Neural progenitor cell (in vitro differentiated cells): ENCODE measurements around the gene R3HCC1L. TPM values are rescaled to one million over a fixed set of nuclear protein-coding genes. Genes with fewer than 3 reads are reported as not detected.

Source experiments
- DNase-seq: peaks from one replicate; pipeline ENCODE4 v3.0.0-alpha.2; 2016; ENCODE audit warnings: low spot score
- H2AFZ ChIP-seq: fragments of 200-600 bp; sonication (generic); replicated peaks from 2 replicates; pipeline ENCODE4 v1.6.1; 2016; ENCODE audit warnings: antibody characterized with exemption
- H3F3A ChIP-seq: fragments of 200-600 bp; sonication (generic); 2 replicates; pipeline ENCODE4 v1.6.1; 2016; ENCODE audit warnings: antibody characterized with exemption, low read depth
- H3K27ac ChIP-seq: fragments of 200-600 bp; sonication (generic); 2 replicates; pipeline ENCODE4 v1.5.1; 2016; ENCODE audit warnings: mild to moderate bottlenecking
- H3K27me3 ChIP-seq: fragments of 200-600 bp; sonication (generic); 2 replicates; pipeline ENCODE4 v1.6.1; 2016; ENCODE audit warnings: mild to moderate bottlenecking, moderate library complexity
- H3K36me3 ChIP-seq: fragments of 200-600 bp; sonication (generic); 2 replicates; pipeline ENCODE4 v1.5.1; 2016
- H3K4me1 ChIP-seq: fragments of 200-600 bp; sonication (generic); 2 replicates; pipeline ENCODE4 v1.6.1; 2016; ENCODE audit warnings: mixed run types
- H3K4me2 ChIP-seq: fragments of 200-600 bp; sonication (generic); 2 replicates; pipeline ENCODE4 v1.6.1; 2016
- H3K4me3 ChIP-seq: fragments of 200-600 bp; sonication (generic); 2 replicates; pipeline ENCODE4 v1.5.1; 2016
- H3K79me2 ChIP-seq: fragments of 200-600 bp; sonication (generic); 2 replicates; pipeline ENCODE4 v1.6.1; 2016; ENCODE audit warnings: low read depth
- H3K9ac ChIP-seq: fragments of 200-600 bp; sonication (generic); 2 replicates; pipeline ENCODE4 v1.6.1; 2016
- H3K9me3 ChIP-seq: fragments of 200-600 bp; sonication (generic); 2 replicates; pipeline ENCODE4 v1.5.1; 2016; ENCODE audit warnings: low read depth
- H4K20me1 ChIP-seq: fragments of 200-600 bp; sonication (generic); 2 replicates; pipeline ENCODE4 v1.6.1; 2016; ENCODE audit warnings: low read depth
- H3K27ac Mint-ChIP-seq: 3 replicates; pipeline ENCODE4 v1.8.0; 2021; ENCODE audit warnings: mixed read lengths
- H3K27me3 Mint-ChIP-seq: 2 replicates; pipeline ENCODE4 v1.8.0; 2022; ENCODE audit warnings: low read depth, mild to moderate bottlenecking, inconsistent platforms, moderate library complexity, mixed read lengths; ENCODE audit not compliant: insufficient read depth
- H3K36me3 Mint-ChIP-seq: 3 replicates; pipeline ENCODE4 v1.8.0; 2021; ENCODE audit warnings: mixed read lengths
- H3K4me1 Mint-ChIP-seq: 3 replicates; pipeline ENCODE4 v1.8.0; 2021; ENCODE audit warnings: mixed read lengths
- H3K4me3 Mint-ChIP-seq: 3 replicates; pipeline ENCODE4 v1.8.0; 2021; ENCODE audit warnings: mild to moderate bottlenecking, moderate library complexity, mixed read lengths
- H3K9me3 Mint-ChIP-seq: 3 replicates; pipeline ENCODE4 v1.8.0; 2020; ENCODE audit warnings: mixed read lengths
- CTCF ChIP-seq: fragments of 200-600 bp; sonication (generic); IDR thresholded peaks from 2 replicates; pipeline ENCODE4 v1.5.1; 2017; ENCODE audit warnings: antibody characterized with exemption, mild to moderate bottlenecking
- EZH2 ChIP-seq: fragments of 200-600 bp; sonication (generic); IDR thresholded peaks from 2 replicates; pipeline ENCODE4 v1.6.1; 2017; ENCODE audit warnings: antibody characterized with exemption, mild to moderate bottlenecking, moderate library complexity
- EZH2phosphoT487 ChIP-seq: fragments of 200-600 bp; sonication (generic); IDR thresholded peaks from 2 replicates; pipeline ENCODE4 v1.6.1; 2017; ENCODE audit warnings: antibody characterized with exemption
- total RNA-seq: library from RNA; depleted of rRNA; stranded (reverse); fragments of >200 nt; gene quantifications from 2 replicates; pipeline ENCODE4 v1.2.3, GENCODE V29; 2015; ENCODE audit warnings: low replicate concordance

R3HCC1L gene
- total RNA-seq, 1 donor from 2014 or later = 26.8 TPM

DNA sequence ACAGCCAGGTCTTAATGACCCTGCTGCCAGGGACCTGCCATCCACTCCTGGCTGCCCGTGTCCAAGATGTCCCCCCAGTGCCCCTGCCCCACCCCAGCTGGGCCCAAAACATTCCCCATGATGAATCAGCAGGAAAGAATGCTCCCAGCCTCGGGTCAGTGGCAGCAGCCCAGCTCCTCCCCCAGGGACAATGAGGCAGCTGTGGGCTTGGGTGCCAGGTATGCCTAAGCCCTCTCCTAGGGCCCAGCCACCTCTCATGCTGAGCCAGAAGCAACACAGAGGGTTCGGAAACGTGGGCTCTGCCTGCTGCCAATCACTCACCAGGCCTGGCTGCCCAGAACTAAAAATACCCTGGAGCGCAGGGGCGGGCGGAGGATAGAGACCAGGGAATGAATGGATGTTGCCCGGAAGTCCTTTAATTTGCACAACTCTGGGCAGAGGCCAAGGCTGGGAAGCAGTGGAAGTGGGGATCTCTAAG lies 135.0 kb downstream of the R3HCC1L start:
- Histone ChIP-seq H3K4me1 (peaks cover 17% of the 10 kb centered on the region), H3K27ac (no peak overlapping the region), H3K9me3 (no peaks in the 10 kb centered on the region), H2AFZ (no peak overlapping the region), H3F3A (peaks cover 10% of the 10 kb centered on the region), H3K4me3 (no peak overlapping the region), H3K9ac (no peak overlapping the region), H3K36me3 (no peaks in the 10 kb centered on the region), H3K4me2 (peak overlapping the region; percentile 98), H3K27me3 (peaks cover 16% of the 10 kb centered on the region), H4K20me1 (no peaks in the 10 kb centered on the region), H3K79me2 (no peaks in the 10 kb centered on the region)
- Mint-ChIP-seq H3K4me1 (peaks cover 31% of the 10 kb centered on the region), H3K27me3 (peaks cover 9% of the 10 kb centered on the region), H3K36me3 (no peaks in the 10 kb centered on the region), H3K27ac (no peak overlapping the region), H3K9me3 (no peaks in the 10 kb centered on the region), H3K4me3 (no peak overlapping the region)
- DNase-seq = peak; percentile 31
- TF ChIP-seq CTCF (no peak), EZH2 (no peak), EZH2phosphoT487 (no peak)

GRCh38 chr10:98270073-98270740 lies 135.8 kb downstream of the R3HCC1L start:
- DNase-seq = no peak
- H3K27ac Mint-ChIP-seq = no peak overlapping the region
- H3K4me3 ChIP-seq = no peak overlapping the region
- no peaks in the 10 kb centered on the region for H3K9me3 ChIP-seq
- H3K4me1 ChIP-seq = peaks cover 17% of the 10 kb centered on the region
- peaks cover 31% of the 10 kb centered on the region for H3K4me1 Mint-ChIP-seq
- no peak overlapping the region for H3K27ac ChIP-seq
- H3K79me2 ChIP-seq = no peaks in the 10 kb centered on the region
- H3K27me3 ChIP-seq = peaks cover 16% of the 10 kb centered on the region
- no peaks in the 10 kb centered on the region for H3K36me3 ChIP-seq
- H3K4me2 ChIP-seq = no peak overlapping the region
- H3K4me3 Mint-ChIP-seq = peak overlapping the region; percentile 25
- H3F3A ChIP-seq = peaks cover 10% of the 10 kb centered on the region
- no peak overlapping the region for H2AFZ ChIP-seq
- H3K36me3 Mint-ChIP-seq = no peaks in the 10 kb centered on the region
- H3K27me3 Mint-ChIP-seq = peaks cover 9% of the 10 kb centered on the region
- H3K9me3 Mint-ChIP-seq = no peaks in the 10 kb centered on the region
- H4K20me1 ChIP-seq = no peaks in the 10 kb centered on the region
- no peak overlapping the region for H3K9ac ChIP-seq
- TF ChIP-seq EZH2phosphoT487 (no peak), EZH2 (no peak), CTCF (no peak)

- Mint-ChIP-seq H3K9me3 (no peaks in the 10 kb centered on the region), H3K36me3 (no peaks in the 10 kb centered on the region), H3K27ac (no peak overlapping the region), H3K27me3 (peaks cover 9% of the 10 kb centered on the region), H3K4me1 (peaks cover 29% of the 10 kb centered on the region), H3K4me3 (no peak overlapping the region)
- Histone ChIP-seq H3K4me1 (peaks cover 15% of the 10 kb centered on the region), H3K36me3 (no peaks in the 10 kb centered on the region), H3K9me3 (no peaks in the 10 kb centered on the region), H3K79me2 (no peaks in the 10 kb centered on the region), H2AFZ (no peak overlapping the region), H3F3A (peaks cover 10% of the 10 kb centered on the region), H3K4me3 (no peak overlapping the region), H3K27ac (no peak overlapping the region), H4K20me1 (no peaks in the 10 kb centered on the region), H3K4me2 (no peak overlapping the region), H3K27me3 (peaks cover 16% of the 10 kb centered on the region), H3K9ac (no peak overlapping the region)
- DNase-seq = no peak
- no peak for TF ChIP-seq CTCF
- TF ChIP-seq EZH2 = no peak
- no peak for TF ChIP-seq EZH2phosphoT487
These were observed 136.3 kb downstream of the R3HCC1L start for GRCh38 chr10:98270786-98271185.
